ENCODE data around the gene GFAP. TPM values are rescaled to one million over a fixed set of nuclear protein-coding genes. Genes with fewer than 3 reads are reported as not detected.

The GFAP gene
- total RNA-seq, 1 experiment from 2014 or later, result not detected

- Mint-ChIP-seq H3K27ac (ENCODE audit: unreplicated experiment) (no peak overlapping the region), H3K36me3 (ENCODE audit: insufficient read depth, unreplicated experiment) (no peaks in the 10 kb centered on the region), H3K27me3 (ENCODE audit: unreplicated experiment) (peaks cover 38% of the 10 kb centered on the region), H3K4me1 (ENCODE audit: low read depth, unreplicated experiment) (peaks cover 8% of the 10 kb centered on the region), H3K4me3 (ENCODE audit: low read depth, unreplicated experiment) (no peak overlapping the region), H3K9me3 (ENCODE audit: low read depth, unreplicated experiment) (no peaks in the 10 kb centered on the region)
- CTCF ChIA-PET, result interaction anchor here (0.5 kb wide), 1 partner anchor 42 kb away, joined by 7 read pairs; the partner anchor contains the start of gene GFAP
- intact Hi-C loops (cut with micrococcal nuclease; ENCODE audit: unreplicated experiment), result no loop called here
- no TSS peak for BruUV-seq (replicated peaks)
- DNase-seq, result no peak
- TF ChIP-seq, protein P1, sequence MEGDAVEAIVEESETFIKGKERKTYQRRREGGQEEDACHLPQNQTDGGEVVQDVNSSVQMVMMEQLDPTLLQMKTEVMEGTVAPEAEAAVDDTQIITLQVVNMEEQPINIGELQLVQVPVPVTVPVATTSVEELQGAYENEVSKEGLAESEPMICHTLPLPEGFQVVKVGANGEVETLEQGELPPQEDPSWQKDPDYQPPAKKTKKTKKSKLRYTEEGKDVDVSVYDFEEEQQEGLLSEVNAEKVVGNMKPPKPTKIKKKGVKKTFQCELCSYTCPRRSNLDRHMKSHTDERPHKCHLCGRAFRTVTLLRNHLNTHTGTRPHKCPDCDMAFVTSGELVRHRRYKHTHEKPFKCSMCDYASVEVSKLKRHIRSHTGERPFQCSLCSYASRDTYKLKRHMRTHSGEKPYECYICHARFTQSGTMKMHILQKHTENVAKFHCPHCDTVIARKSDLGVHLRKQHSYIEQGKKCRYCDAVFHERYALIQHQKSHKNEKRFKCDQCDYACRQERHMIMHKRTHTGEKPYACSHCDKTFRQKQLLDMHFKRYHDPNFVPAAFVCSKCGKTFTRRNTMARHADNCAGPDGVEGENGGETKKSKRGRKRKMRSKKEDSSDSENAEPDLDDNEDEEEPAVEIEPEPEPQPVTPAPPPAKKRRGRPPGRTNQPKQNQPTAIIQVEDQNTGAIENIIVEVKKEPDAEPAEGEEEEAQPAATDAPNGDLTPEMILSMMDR (IDR thresholded peaks at IDR 0.05; ENCODE audit: unreplicated experiment), result no peak
Measured at GRCh38 chr17:44956998-44957981, 42.0 kb upstream of the GFAP start.

DNA sequence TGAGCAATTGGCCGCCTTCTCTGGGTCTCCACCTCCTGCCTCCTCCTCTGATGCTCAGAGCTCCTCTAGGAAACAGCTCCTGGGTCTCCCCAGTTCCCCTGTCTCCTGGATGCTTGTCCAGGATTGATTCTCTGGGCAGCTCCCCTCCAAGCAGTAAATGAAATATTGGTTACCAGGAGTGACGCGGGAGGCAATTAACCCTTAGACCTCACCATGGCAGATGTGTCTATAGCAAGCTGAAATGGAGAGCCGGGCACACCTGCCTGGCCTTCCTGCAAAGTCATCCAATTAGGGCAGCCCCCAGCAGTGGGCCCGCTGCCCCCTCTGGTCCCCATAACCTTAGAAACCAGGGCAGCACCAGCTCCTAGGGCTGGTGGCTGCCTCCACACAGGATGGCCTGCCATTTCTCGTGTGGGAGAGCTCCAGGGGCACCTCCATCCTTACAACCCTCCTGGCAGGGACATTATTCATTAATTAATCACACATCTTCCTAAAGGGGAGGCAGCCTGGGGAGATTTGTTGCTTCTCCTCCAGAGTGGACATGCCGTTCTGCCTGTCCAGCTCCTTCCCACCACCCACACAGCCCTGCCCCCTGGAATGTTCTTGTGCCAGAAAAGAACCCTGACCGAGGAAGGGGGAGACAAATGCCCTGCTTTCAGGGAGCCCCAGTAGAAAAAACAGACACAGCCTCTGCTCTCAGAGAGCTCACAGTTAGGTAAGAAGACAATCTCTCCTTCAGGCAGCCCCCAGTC is 40.5 kb upstream of the GFAP start:
- peaks cover 6% of the 10 kb centered on the region for H3K4me1 Mint-ChIP-seq (ENCODE audit: low read depth, unreplicated experiment)
- no peaks in the 10 kb centered on the region for H3K36me3 Mint-ChIP-seq (ENCODE audit: insufficient read depth, unreplicated experiment)
- peaks cover 40% of the 10 kb centered on the region for H3K27me3 Mint-ChIP-seq (ENCODE audit: unreplicated experiment)
- CTCF ChIA-PET, result interaction anchor here (0.5 to 0.9 kb wide), 6 partner anchors 9 to 832 kb away, joined by 3 to 14 read pairs (median 6); partner anchors contain the start of genes C1QL1 and HDAC5
- BruUV-seq (replicated peaks), result no TSS peak
- no peak for DNase-seq
- no peak overlapping the region for H3K4me3 Mint-ChIP-seq (ENCODE audit: low read depth, unreplicated experiment)
- TF ChIP-seq, protein P1 (IDR thresholded peaks at IDR 0.05; ENCODE audit: unreplicated experiment), result no peak
- intact Hi-C loops (cut with micrococcal nuclease; ENCODE audit: unreplicated experiment), result no loop called here
- no peak overlapping the region for H3K27ac Mint-ChIP-seq (ENCODE audit: unreplicated experiment)
- no peaks in the 10 kb centered on the region for H3K9me3 Mint-ChIP-seq (ENCODE audit: low read depth, unreplicated experiment)

- intact Hi-C loops (cut with micrococcal nuclease; ENCODE audit: unreplicated experiment), result no loop called here
Measured at GRCh38 chr17:44952946-44953475, 37.7 kb upstream of the GFAP start.

DNA sequence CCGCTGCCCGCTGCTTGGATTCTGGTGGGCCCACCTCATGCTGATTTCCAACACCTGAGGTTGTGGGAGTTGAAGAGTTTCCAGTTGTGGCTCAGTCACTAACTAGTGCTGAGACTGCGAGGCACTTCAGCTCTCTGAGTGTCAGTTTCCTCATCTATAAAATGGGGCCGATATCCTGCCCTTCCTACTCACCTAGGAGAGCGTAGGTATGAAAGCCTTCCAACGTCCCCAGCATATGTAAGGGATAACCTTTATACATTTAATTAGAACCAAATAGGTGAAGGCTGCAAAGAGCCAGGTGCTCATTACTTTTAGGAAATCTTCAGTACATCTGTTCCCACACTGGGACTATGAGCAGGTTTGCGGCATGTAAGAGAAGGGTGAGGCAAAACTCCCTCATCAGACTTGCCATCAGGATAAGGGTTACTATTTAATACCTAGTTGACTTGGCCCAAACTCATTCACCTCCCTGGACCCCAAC is 33.1 kb upstream of the GFAP start:
- H3K36me3 Mint-ChIP-seq (ENCODE audit: insufficient read depth, unreplicated experiment), result peaks cover 44% of the 10 kb centered on the region
- H3K4me1 Mint-ChIP-seq (ENCODE audit: low read depth, unreplicated experiment), result peaks cover 7% of the 10 kb centered on the region
- no peak overlapping the region for H3K27ac Mint-ChIP-seq (ENCODE audit: unreplicated experiment)
- no peaks in the 10 kb centered on the region for H3K9me3 Mint-ChIP-seq (ENCODE audit: low read depth, unreplicated experiment)
- peaks cover 12% of the 10 kb centered on the region for H3K27me3 Mint-ChIP-seq (ENCODE audit: unreplicated experiment)
- no peak for DNase-seq
- CTCF ChIA-PET, result no interaction called here
- TF ChIP-seq, protein P1 (IDR thresholded peaks at IDR 0.05; ENCODE audit: unreplicated experiment), result no peak
- no TSS peak for BruUV-seq (replicated peaks)
- peak overlapping the region; percentile 86 for H3K4me3 Mint-ChIP-seq (ENCODE audit: low read depth, unreplicated experiment)
- intact Hi-C loops (cut with micrococcal nuclease; ENCODE audit: unreplicated experiment), result no loop called here

More at GRCh38 chr17:44952946-44953475, 37.7 kb upstream of the GFAP start:
- TF ChIP-seq, protein P1 (IDR thresholded peaks at IDR 0.05; ENCODE audit: unreplicated experiment), result no peak
- Mint-ChIP-seq H3K4me1 (ENCODE audit: low read depth, unreplicated experiment) (no peaks in the 10 kb centered on the region), H3K27ac (ENCODE audit: unreplicated experiment) (no peak overlapping the region), H3K27me3 (ENCODE audit: unreplicated experiment) (peaks cover 40% of the 10 kb centered on the region), H3K4me3 (ENCODE audit: low read depth, unreplicated experiment) (no peak overlapping the region), H3K9me3 (ENCODE audit: low read depth, unreplicated experiment) (no peaks in the 10 kb centered on the region), H3K36me3 (ENCODE audit: insufficient read depth, unreplicated experiment) (peaks cover 2% of the 10 kb centered on the region)
- DNase-seq, result no peak
- CTCF ChIA-PET, result no interaction called here
- BruUV-seq (replicated peaks), result no TSS peak
